Activated T-helper 2 cell treated with anti-CD3 and anti-CD28 coated beads, Interferon-gamma antibody, Interleukin-2, Interleukin-4, amounts not matched to agents 10 μg/mL and 5 μg/mL and 100 μg/mL, durations not matched to agents 14 hours and 24 hours and 36 hours (primary cell): ENCODE data around the gene CIRBP. TPM values are rescaled to one million over a fixed set of nuclear protein-coding genes. Genes with fewer than 3 reads are reported as not detected.
"Not testable (repeated sequence)": the region's sequence is repeated elsewhere in the genome, so short reads cannot be mapped to it uniquely, and the experiment has no call there.

Experiments
- DNase-seq: peaks from one replicate; pipeline ENCODE4 v3.0.0; 2021; ENCODE audit warnings: low spot score
- H3K27ac Mint-ChIP-seq: one replicate; pipeline ENCODE4 v1.8.0; 2021; ENCODE audit warnings: mixed read lengths
- H3K27me3 Mint-ChIP-seq: one replicate; pipeline ENCODE4 v1.8.0; 2021; ENCODE audit warnings: low read depth, mixed read lengths
- H3K36me3 Mint-ChIP-seq: one replicate; pipeline ENCODE4 v1.8.0; 2021; ENCODE audit warnings: low read depth, mixed read lengths
- H3K4me1 Mint-ChIP-seq: one replicate; pipeline ENCODE4 v1.8.0; 2021; ENCODE audit warnings: low read depth, mixed read lengths
- H3K4me3 Mint-ChIP-seq: one replicate; pipeline ENCODE4 v1.8.0; 2021; ENCODE audit warnings: low read depth, mild to moderate bottlenecking, moderate library complexity, mixed read lengths
- H3K9me3 Mint-ChIP-seq: one replicate; pipeline ENCODE4 v1.8.0; 2021; ENCODE audit warnings: mixed read lengths
- intact Hi-C: fragments of 100-400 bp; cut with micrococcal nuclease; formaldehyde crosslinking; loops from one replicate; pipeline ENCODE4 v1.15.1; 2023
- total RNA-seq: library from RNA; stranded (reverse); gene quantifications from 2 replicates; pipeline ENCODE4 v1.2.3, GENCODE V29; 2022

The CIRBP gene
- total RNA-seq, 1 donor from 2014 or later = 226 TPM

GRCh38 chr19:1309977-1310852 lies 41.1 kb downstream of the CIRBP start:
- H3K4me1 Mint-ChIP-seq = no peaks in the 10 kb centered on the region
- no peak overlapping the region for H3K27ac Mint-ChIP-seq
- no peaks in the 10 kb centered on the region for H3K36me3 Mint-ChIP-seq
- no peaks in the 10 kb centered on the region for H3K9me3 Mint-ChIP-seq
- H3K4me3 Mint-ChIP-seq = no peak overlapping the region
- intact Hi-C loops = no loop called here
- no peak for DNase-seq
- peaks cover 1% of the 10 kb centered on the region for H3K27me3 Mint-ChIP-seq

DNA sequence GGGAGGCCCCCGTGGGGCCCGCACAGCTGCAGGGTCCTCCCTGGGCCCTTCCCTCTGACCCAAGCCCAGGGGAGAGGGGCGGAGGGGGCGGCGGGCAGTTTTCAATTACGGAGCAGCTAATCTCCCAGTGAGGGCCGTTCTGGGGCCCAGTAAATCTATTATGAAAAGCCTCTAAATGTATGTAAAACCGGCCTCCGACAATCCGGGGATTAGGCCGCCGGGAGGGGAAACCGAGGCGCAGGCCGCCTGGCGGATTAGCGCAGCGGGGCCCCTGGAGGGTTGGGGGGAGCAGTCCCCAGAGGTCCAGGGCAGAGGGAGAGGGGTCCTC lies 41.7 kb downstream of the CIRBP start:
- Mint-ChIP-seq H3K9me3 (no peaks in the 10 kb centered on the region), H3K4me3 (no peak overlapping the region), H3K27me3 (peaks cover 1% of the 10 kb centered on the region), H3K36me3 (no peaks in the 10 kb centered on the region), H3K27ac (no peak overlapping the region), H3K4me1 (no peaks in the 10 kb centered on the region)
- no peak for DNase-seq
- intact Hi-C loops = no loop called here

GRCh38 chr19:1311543-1312091 lies 42.5 kb downstream of the CIRBP start:
- intact Hi-C loops = no loop called here
- no peaks in the 10 kb centered on the region for H3K4me1 Mint-ChIP-seq
- H3K27me3 Mint-ChIP-seq = peaks cover 1% of the 10 kb centered on the region
- DNase-seq = no peak
- no peak overlapping the region for H3K4me3 Mint-ChIP-seq
- H3K9me3 Mint-ChIP-seq = no peaks in the 10 kb centered on the region
- H3K27ac Mint-ChIP-seq = no peak overlapping the region
- no peaks in the 10 kb centered on the region for H3K36me3 Mint-ChIP-seq

DNA sequence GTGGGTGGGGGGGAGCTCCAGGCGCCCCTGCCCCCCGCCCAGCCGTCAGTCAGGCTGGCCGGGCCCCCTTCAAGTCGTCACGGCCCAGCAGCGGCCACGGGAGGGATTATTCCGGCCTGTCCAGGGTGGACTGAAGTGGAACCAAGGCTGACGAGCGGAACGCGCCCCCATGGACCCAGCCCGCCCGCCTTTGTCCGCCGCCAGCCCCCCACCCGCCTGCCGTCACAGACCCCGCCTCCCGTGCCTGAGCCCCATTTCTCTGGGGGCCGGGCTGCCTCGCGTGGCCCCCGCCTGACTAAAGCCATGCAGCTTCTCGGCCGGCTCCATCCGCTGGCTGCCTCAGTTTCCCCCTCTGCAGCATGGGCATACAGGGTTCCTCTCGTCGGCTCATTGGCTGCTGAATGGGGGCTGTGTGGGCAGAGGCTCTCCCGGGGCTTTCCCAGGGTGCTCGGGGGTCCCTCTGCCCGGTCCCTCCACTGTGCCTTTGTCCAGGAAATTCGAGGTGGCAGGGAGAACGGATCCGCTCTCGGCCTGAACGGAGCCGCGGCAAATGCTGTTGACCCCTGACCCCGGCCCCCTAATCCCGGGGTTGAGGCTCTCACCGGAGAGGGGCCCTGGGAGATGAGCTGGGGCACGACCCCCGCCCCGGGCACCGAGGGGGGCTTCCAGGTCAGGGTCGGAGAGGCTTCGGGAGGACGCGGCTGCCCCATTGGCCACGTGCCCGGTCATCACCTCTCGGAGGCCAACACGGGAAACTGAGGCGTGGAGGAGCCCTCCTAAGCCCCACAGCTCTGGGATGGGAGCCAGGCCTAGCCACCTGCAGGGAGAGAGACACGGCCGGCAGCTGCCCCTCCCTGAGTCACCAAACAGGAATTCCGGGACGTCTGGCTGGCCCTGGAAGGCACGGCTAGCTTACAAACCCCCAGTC lies 43.9 kb downstream of the CIRBP start:
- Mint-ChIP-seq H3K4me3 (no peak overlapping the region), H3K27me3 (peaks cover 10% of the 10 kb centered on the region), H3K9me3 (no peaks in the 10 kb centered on the region), H3K36me3 (no peaks in the 10 kb centered on the region), H3K4me1 (no peaks in the 10 kb centered on the region), H3K27ac (no peak overlapping the region)
- intact Hi-C loops = no loop called here
- no peak for DNase-seq

- Mint-ChIP-seq H3K36me3 (no peaks in the 10 kb centered on the region), H3K27me3 (peaks cover 11% of the 10 kb centered on the region), H3K9me3 (no peaks in the 10 kb centered on the region), H3K27ac (no peak overlapping the region), H3K4me3 (no peak overlapping the region), H3K4me1 (no peaks in the 10 kb centered on the region)
- intact Hi-C loops = no loop called here
- no peak for DNase-seq
Measured at GRCh38 chr19:1313695-1314613, 44.8 kb downstream of the CIRBP start.

- Mint-ChIP-seq H3K27ac (no peak overlapping the region), H3K36me3 (no peaks in the 10 kb centered on the region), H3K4me1 (no peaks in the 10 kb centered on the region), H3K27me3 (peaks cover 14% of the 10 kb centered on the region), H3K9me3 (no peaks in the 10 kb centered on the region), H3K4me3 (no peak overlapping the region)
- no peak for DNase-seq
- intact Hi-C loops = no loop called here
Measured at GRCh38 chr19:1315470-1316166, 46.5 kb downstream of the CIRBP start.

- H3K36me3 Mint-ChIP-seq = no peaks in the 10 kb centered on the region
- no peaks in the 10 kb centered on the region for H3K4me1 Mint-ChIP-seq
- H3K4me3 Mint-ChIP-seq = no peak overlapping the region
- intact Hi-C loops = no loop called here
- H3K27ac Mint-ChIP-seq = no peak overlapping the region
- H3K27me3 Mint-ChIP-seq = peaks cover 14% of the 10 kb centered on the region
- no peaks in the 10 kb centered on the region for H3K9me3 Mint-ChIP-seq
- no peak for DNase-seq
Measured at GRCh38 chr19:1316466-1316865, 47.3 kb downstream of the CIRBP start.

DNA sequence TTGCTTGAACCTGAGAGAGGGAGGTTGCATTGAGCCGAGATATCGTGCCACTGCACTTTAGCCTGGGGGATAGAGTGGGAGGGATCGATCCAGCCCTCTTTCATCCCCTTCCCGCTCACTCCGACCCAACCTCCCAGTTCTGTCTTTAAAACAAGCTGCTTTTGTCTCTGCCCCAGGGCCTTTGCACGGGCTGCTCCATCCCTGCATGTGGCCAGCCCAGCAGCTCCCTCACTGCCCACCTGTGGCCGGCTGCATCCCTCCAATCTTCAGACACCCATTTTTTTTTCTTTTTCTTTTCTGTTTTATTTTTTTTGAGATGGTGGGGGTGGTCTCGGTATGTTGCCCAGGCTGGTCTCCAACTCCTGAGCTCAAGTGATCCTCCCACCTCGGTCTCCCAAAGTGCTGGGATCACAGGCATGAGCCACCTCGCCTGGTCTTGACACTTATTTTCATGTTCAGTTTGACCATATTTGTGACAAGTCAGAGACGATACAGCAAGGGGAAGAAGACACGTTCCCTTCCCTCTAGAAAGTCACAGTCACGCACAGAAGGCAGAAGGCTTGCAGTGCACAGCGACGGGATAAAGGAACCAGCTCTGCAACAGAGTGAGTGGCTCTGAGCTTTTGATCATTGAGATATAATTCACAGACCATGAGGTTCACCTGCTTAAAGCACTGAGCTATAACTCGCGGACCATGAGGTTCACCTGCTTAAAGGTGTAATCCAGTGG lies 48.3 kb downstream of the CIRBP start:
- no peaks in the 10 kb centered on the region for H3K36me3 Mint-ChIP-seq
- H3K4me3 Mint-ChIP-seq = no peak overlapping the region
- no peak for DNase-seq
- no peaks in the 10 kb centered on the region for H3K4me1 Mint-ChIP-seq
- intact Hi-C loops = no loop called here
- peaks cover 15% of the 10 kb centered on the region for H3K27me3 Mint-ChIP-seq
- H3K9me3 Mint-ChIP-seq = no peaks in the 10 kb centered on the region
- H3K27ac Mint-ChIP-seq = no peak overlapping the region

- peaks cover 22% of the 10 kb centered on the region for H3K27me3 Mint-ChIP-seq
Measured at GRCh38 chr19:1318678-1319471, 49.7 kb downstream of the CIRBP start.

GRCh38 chr19:1320282-1320650 lies 51.1 kb downstream of the CIRBP start:
- H3K4me3 Mint-ChIP-seq, intact Hi-C loops, H3K36me3 Mint-ChIP-seq, H3K4me1 Mint-ChIP-seq, DNase-seq, H3K9me3 Mint-ChIP-seq, H3K27ac Mint-ChIP-seq: not testable (repeated sequence)
- peaks cover 30% of the 10 kb centered on the region for H3K27me3 Mint-ChIP-seq

More at GRCh38 chr19:1318678-1319471, 49.7 kb downstream of the CIRBP start:
- no peak overlapping the region for H3K27ac Mint-ChIP-seq
- H3K9me3 Mint-ChIP-seq = no peaks in the 10 kb centered on the region
- H3K4me1 Mint-ChIP-seq = no peaks in the 10 kb centered on the region
- no peak for DNase-seq
- no peaks in the 10 kb centered on the region for H3K36me3 Mint-ChIP-seq
- H3K4me3 Mint-ChIP-seq = no peak overlapping the region
- intact Hi-C loops = no loop called here

- Mint-ChIP-seq H3K36me3 (no peaks in the 10 kb centered on the region), H3K4me3 (no peak overlapping the region), H3K9me3 (no peaks in the 10 kb centered on the region), H3K27ac (no peak overlapping the region), H3K4me1 (no peaks in the 10 kb centered on the region), H3K27me3 (peaks cover 32% of the 10 kb centered on the region)
- DNase-seq = no peak
- intact Hi-C loops = no loop called here
Measured at GRCh38 chr19:1321539-1321938, 52.4 kb downstream of the CIRBP start.
